Aorta (tissue), 5 donors: ENCODE results near the gene FIBP. TPM values are rescaled to one million over a fixed set of nuclear protein-coding genes. Genes with fewer than 3 reads are reported as not detected.

Experiments
- ATAC-seq: fragments of 200-7000 bp; cut with Tn5 transposase; one replicate; pipeline ENCODE4 v1.9.1; 2022; ENCODE audit warnings: moderate library complexity; ENCODE audit not compliant: low FRiP score
- DNase-seq, 2 donors: peaks; one replicate each; pipeline ENCODE4 v3.0.0-alpha.2; 2020
- H3K27ac ChIP-seq, 2 donors: one replicate each; pipeline ENCODE4 v1.5.1; 2013; ENCODE audit warnings: low read length in 2 of 2, mild to moderate bottlenecking in 2 of 2, moderate library complexity in 2 of 2, control low read depth in 1 of 2, inconsistent platforms in 1 of 2, low read depth in 1 of 2
- H3K27me3 ChIP-seq, 2 donors: one replicate each; pipeline ENCODE4 v1.6.1; 2013; ENCODE audit warnings: control low read depth in 1 of 2, low read length in 1 of 2, mild to moderate bottlenecking in 1 of 2, moderate library complexity in 1 of 2; ENCODE audit not compliant: insufficient read depth in 2 of 2, control insufficient read depth in 1 of 2
- H3K36me3 ChIP-seq, 2 donors: one replicate each; pipeline ENCODE4 v1.6.1; 2013; ENCODE audit warnings: control low read depth in 1 of 2, low read length in 1 of 2, mild to moderate bottlenecking in 1 of 2; ENCODE audit not compliant: insufficient read depth in 2 of 2, control insufficient read depth in 1 of 2
- H3K4me1 ChIP-seq, 2 donors: one replicate each; pipeline ENCODE4 v1.6.1; 2013; ENCODE audit warnings: low read length in 2 of 2, control low read depth in 1 of 2, mild to moderate bottlenecking in 1 of 2, moderate library complexity in 1 of 2; ENCODE audit not compliant: insufficient read depth in 2 of 2, control insufficient read depth in 1 of 2
- H3K4me3 ChIP-seq, 2 donors: one replicate each; pipeline ENCODE4 v1.5.1; 2013; ENCODE audit warnings: low read length in 2 of 2, control low read depth in 1 of 2, mild to moderate bottlenecking in 1 of 2
- H3K9me3 ChIP-seq: one replicate; pipeline ENCODE4 v1.6.1; 2013; ENCODE audit warnings: mild to moderate bottlenecking, low read length; ENCODE audit not compliant: control insufficient read depth
- WGBS, 2 donors: extraction: QIAGEN DNeasy Blood & Tissue Kit; methylation state at CpG; one replicate each; pipeline ENCODE4 v1.1.7; 2013; 5-methylcytosine and 5-hydroxymethylcytosine counted together
- intact Hi-C, 2 donors: fragments of 100-400 bp; cut with DNase I; formaldehyde crosslinking; loops; one replicate each; pipeline versions ENCODE4 v1.14.2 to v1.15.0; 2022
- polyA plus RNA-seq, 2 donors: library from polyadenylated mRNA; stranded (reverse); fragments of 200-250 nt; gene quantifications; one replicate each; pipeline ENCODE4 v1.2.3, GENCODE V29; 2013
- total RNA-seq, 2 donors: library from RNA; stranded (reverse); fragmentation: NEBNext Ultra II Directional; extraction: Animal tissue kit (Norgen Biotek cat#: 25700); gene quantifications; one replicate each; pipeline ENCODE4 v1.2.1, GENCODE V29; 2021
- donor health status: healthy with polysubstance abuse.
- donor health status: Bipolar disorder and iron deficiency.
- donor health status: DM: no; HTN: no; CAD: no.
- donor health status: DM: no; HTN: no; CAD: no.
- donor health status: DM: yes; HTN: yes; CAD: no.

Gene FIBP
- total and polyA plus RNA-seq, 4 donors, result 40.2 to 73.1 (median 52.5) TPM

DNA sequence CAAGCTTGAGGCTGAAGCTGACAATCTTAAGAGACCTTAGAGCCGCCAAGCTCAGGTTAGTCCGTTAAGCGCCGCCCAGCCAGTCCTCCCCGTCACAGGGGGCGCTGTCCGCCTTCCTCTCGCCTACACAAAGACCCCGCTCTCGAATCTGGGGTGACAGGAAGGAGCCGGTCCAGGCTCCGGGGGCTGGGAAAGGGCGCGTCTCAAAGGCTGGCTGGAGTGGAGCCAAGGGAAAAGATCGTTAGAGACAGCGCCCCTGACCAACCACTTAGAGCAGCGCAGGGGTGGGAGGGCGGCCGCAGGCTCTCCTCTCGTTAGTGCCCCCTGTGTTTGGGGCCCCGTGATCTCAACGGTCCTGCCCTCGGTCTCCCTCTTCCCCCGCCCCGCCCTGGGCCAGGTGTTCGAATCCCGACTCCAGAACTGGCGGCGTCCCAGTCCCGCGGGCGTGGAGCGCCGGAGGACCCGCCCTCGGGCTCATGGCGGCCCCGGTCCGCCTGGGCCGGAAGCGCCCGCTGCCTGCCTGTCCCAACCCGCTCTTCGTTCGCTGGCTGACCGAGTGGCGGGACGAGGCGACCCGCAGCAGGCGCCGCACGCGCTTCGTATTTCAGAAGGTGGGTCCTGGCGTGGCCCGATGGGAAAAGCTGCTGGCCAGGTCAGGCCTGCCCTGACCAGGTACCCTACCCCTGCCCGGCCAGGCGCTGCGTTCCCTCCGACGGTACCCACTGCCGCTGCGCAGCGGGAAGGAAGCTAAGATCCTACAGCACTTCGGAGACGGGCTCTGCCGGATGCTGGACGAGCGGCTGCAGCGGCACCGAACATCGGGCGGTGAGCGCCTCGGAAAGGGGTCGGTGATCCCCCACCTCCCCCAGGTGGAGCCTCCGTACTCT, 27.8 kb downstream of the FIBP start, which contains the start of gene MUS81:
MUS81 (plus strand) TSS at position 156 of the 887 bp plus-strand sequence; CDS start at position 477, 321 bp downstream.
- intact Hi-C loops, result no loop called here
- H3K27ac ChIP-seq, result peak within 1 kb of the TSS; percentile 96 to 97
- ATAC-seq (peak; percentile 85), DNase-seq (peak; percentile 97 to 99)
- H3K27me3 ChIP-seq, result no peaks in the 10 kb centered on the region
- H3K4me3 ChIP-seq, result peak within 1 kb of the TSS; percentile 16 to 64
- H3K36me3 ChIP-seq, result peaks cover 0 to 8% of the 10 kb centered on the region in 2 donors
- WGBS, 2 donors, result 0 to 1% methylated on average over 75 to 78 of the region's 78 CpGs
- H3K9me3 ChIP-seq, result no peaks in the 10 kb centered on the region
- no peaks in the 10 kb centered on the region for H3K4me1 ChIP-seq

DNA sequence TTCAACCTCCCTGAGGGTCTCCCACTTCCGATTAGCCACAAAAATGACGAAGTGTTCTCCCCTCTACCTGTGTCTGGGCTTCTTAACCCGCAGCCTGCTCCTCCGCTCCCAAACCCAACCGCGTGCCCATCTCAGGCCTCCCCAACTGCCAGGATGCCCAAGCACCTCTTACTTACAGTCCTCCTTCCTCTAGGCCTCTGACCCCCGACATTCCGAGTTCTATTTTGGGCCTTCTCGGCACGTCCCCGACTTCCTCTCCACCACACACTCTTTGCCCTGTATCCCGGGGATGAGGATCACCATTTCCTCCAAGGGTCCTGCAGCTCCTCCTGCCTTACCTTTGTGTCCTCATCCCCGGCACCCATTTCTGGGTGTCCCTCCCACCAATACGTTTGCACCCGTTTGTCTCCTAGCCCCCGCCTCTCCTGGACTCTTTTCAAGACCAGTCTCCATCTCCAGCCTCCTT, 28.4 kb downstream of the FIBP start:
- 0 to 1% methylated on average over 16 of the region's 16 CpGs for WGBS, 2 donors
- no peak for ATAC-seq

DNA sequence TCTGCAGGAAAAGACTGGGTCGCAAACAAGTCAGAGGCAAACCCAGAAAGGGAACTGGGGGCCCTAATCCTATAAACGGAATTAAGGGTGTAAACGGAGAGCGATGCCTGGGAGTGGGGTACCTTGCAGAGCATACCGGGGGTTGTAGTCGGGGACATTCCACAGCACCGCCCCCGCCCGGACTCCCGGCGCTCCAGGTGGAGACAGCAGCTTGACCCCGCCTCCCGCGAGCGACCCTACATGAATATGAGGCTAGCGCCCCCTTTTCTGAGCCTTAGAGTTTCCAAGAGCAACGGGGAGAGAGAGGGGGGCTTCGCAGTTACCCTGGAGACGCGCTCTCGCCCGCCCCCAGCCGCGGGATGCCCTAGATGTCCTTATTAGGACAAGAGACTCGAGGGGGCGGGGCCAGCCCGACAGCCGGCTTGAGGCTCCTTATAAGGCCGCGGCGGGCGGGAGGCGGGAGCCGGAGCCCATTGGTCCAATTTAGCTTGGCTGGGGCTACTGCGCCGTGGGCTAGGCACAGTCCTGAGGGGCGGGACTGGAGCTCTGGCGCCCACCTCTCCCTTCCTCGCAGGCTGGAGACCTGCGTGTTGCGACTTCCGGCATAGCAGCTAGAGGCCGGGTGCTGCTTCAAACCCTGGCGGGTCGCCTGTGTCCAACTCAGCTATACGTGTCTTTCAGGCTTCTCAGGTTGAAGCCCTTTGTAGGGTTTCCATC, 29.0 kb downstream of the FIBP start:
- Histone ChIP-seq H3K4me3 (peak overlapping the region; percentile 54 to 64), H3K36me3 (peaks cover 3 to 6% of the 10 kb centered on the region in 2 donors), H3K9me3 (no peaks in the 10 kb centered on the region), H3K4me1 (no peaks in the 10 kb centered on the region), H3K27me3 (no peaks in the 10 kb centered on the region), H3K27ac (peak overlapping the region; percentile 96 to 97)
- ATAC-seq (peak; percentile 90), DNase-seq (peak; percentile 100)
- 0% methylated on average over 42 to 46 of the region's 46 CpGs for WGBS, 2 donors
- intact Hi-C loops, result no loop called here

More for the DNA sequence above, 28.4 kb downstream of the FIBP start:
- H3K4me3 ChIP-seq, result peak overlapping the region; percentile 14 to 64
- no peaks in the 10 kb centered on the region for H3K27me3 ChIP-seq
- no peaks in the 10 kb centered on the region for H3K4me1 ChIP-seq
- H3K9me3 ChIP-seq, result no peaks in the 10 kb centered on the region
- intact Hi-C loops, result no loop called here
- peak in 1 of 2 donors; percentile 73 for DNase-seq
- H3K27ac ChIP-seq, result peak overlapping the region; percentile 96 to 97
- H3K36me3 ChIP-seq, result peaks cover 3 to 5% of the 10 kb centered on the region in 2 donors

DNA sequence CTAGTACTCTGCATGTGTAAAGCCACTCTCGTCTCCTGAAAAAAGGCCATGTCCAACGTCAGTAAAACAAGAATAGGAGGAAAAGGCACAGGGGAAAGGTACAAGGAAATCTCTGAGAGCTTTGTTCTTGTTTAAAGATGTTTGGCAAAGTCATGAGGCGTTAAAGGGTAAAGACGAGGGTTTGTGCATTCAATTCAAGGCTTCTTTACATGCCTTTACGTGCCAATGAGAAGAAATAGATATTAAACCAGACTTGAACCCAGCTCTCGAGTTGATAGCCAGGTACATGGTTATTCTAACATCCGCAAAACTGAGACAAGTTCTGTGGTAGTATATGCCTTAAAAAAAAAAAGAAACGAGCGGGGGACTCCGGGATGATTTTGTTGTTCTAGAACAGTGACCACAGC, 29.6 kb downstream of the FIBP start:
- intact Hi-C loops, result loop anchor here in 1 of 2 donors (1.0 kb wide), 1 partner anchor 61 kb away; the partner anchor contains the start of genes C11orf68 and DRAP1
- H3K4me3 ChIP-seq, result peak overlapping the region; percentile 54 to 56
- DNase-seq, result no peak
- ATAC-seq, result no peak
- peaks cover 3 to 7% of the 10 kb centered on the region in 2 donors for H3K36me3 ChIP-seq
- H3K9me3 ChIP-seq, result no peaks in the 10 kb centered on the region
- H3K4me1 ChIP-seq, result no peaks in the 10 kb centered on the region
- WGBS, 2 donors, result 0% methylated on average over 10 of the region's 10 CpGs
- H3K27ac ChIP-seq, result peak overlapping the region; percentile 84 to 93
- no peaks in the 10 kb centered on the region for H3K27me3 ChIP-seq

DNA sequence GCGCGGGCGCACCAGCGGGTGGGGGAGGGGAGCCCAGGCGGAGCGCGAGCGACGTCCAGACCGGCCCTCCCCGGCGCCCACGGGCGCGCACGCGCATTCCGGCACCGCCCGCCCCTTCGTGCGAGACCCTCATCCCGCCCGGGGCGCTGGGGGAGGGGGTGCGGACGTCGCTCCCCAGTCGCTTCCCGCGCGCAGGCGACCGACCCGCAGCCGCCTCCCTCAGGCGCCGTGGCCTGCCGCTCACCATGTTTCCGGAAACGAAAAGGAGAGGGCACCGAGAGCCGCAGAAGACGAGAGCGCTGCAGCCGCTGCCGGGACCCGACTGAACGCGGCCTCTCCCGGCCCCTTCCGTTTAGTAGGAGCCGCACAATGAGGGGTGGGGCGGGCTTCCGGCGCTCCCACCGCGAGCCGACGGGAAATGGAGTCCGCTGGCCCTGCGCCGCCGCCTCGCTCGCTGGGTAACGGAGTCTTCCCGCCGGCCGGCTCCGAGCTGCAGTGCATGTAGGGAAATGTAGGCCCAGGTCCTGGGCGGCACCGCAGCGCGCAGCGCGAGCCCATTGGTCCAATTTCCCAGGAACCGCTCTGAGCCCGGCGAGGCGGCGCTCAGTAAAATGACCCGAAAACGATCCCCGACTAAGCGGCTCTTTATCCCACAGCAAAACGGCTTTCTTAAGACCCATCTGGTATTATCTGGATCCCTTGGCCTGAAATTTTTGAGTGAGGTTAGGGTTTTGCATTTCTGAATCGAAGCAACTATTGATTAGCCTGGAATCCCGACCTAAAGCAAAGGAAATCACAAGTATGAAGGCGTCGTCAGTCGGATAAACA, 30.2 kb downstream of the FIBP start, which contains the start of gene CFL1:
CFL1 (minus strand) TSS at position 328 of the 828 bp plus-strand sequence; CDS start at position 247, 81 bp downstream.
- peak; percentile 88 for ATAC-seq
- Histone ChIP-seq H3K4me3 (peak within 1 kb of the TSS; percentile 64 to 77), H3K4me1 (no peaks in the 10 kb centered on the region), H3K36me3 (peaks cover 3 to 5% of the 10 kb centered on the region in 2 donors), H3K27me3 (no peaks in the 10 kb centered on the region), H3K9me3 (no peaks in the 10 kb centered on the region), H3K27ac (peak within 1 kb of the TSS; percentile 84 to 93)
- peak; percentile 99 to 100 for DNase-seq
- WGBS, 2 donors, result 0% methylated on average over 76 to 92 of the region's 92 CpGs
- intact Hi-C loops, result loop anchor here in 1 of 2 donors (1.0 kb wide), 1 partner anchor 61 kb away; the partner anchor contains the start of genes C11orf68 and DRAP1

DNA sequence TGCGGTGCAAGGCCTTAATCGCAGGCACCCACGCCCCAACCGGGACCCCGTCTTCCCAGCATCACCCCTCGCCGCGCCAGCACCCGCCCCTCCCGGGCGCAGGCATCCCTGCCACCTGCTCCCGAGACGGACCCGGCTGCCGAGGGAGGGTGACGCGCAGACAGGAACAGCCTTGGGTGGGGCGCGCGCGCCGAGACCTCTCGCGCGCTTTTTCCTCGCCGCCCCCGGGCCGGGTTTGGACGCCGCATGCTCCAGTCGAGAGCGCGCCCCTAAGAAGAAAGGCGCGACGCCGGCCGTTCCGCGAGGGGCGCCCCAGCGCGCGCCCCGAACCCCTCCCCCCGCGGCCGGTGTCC, 30.8 kb downstream of the FIBP start:
- DNase-seq, result peak; percentile 75 to 87
- no peaks in the 10 kb centered on the region for H3K4me1 ChIP-seq
- intact Hi-C loops, result no loop called here

DNA sequence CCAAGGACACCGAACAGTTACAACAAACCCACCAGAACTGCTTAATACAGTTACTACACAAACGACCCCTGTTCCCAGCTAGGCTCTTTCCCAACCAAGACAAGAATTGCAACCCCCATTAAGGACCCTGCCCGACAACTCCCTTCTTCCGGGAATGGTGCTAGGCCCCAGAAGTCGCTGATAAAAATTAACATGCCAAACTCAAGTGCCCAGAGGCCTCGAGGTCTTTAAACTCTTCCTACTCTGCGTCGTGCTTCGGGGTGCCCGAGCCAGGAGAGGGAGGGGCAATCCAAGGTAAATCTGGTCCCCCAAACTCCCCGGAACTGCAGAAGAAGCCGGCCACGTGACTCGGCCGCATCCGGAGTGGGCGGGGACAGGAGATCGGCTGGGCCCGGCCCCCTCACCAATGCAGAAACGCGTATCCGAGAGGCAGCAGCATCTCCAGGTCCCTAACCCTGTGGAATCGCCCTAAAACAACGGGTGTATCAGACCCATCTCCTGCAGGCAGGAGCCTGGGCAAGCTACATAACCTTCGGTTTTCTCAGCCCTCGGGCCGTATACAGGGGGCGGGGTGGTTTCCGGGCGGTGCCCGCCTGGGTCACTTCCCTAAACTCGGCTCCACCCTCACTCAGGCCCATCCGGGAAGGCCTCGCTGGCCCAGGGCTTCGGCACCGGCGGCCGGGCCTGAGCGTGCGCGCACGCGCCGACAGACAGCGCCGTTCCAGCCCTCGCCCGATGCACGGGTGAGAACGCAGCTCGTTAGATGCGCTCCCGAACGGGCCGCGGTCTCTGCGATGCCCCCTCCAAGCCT, 31.4 kb downstream of the FIBP start:
- Histone ChIP-seq H3K36me3 (peaks cover 3 to 9% of the 10 kb centered on the region in 2 donors), H3K4me1 (no peaks in the 10 kb centered on the region), H3K27ac (peak overlapping the region; percentile 46 to 70), H3K4me3 (peak overlapping the region; percentile 64 to 77), H3K27me3 (no peaks in the 10 kb centered on the region), H3K9me3 (no peaks in the 10 kb centered on the region)
- 1% methylated on average over 56 to 57 of the region's 57 CpGs for WGBS, 2 donors
- DNase-seq (peak; percentile 92 to 94), ATAC-seq (peak; percentile 70)
- intact Hi-C loops, result no loop called here

More for the DNA sequence above, 30.8 kb downstream of the FIBP start:
- WGBS, 2 donors, result 0 to 1% methylated on average over 26 to 49 of the region's 49 CpGs
- Histone ChIP-seq H3K9me3 (no peaks in the 10 kb centered on the region), H3K27ac (peak overlapping the region; percentile 46 to 70), H3K4me3 (peak overlapping the region; percentile 64 to 77), H3K36me3 (peaks cover 3 to 8% of the 10 kb centered on the region in 2 donors), H3K27me3 (no peaks in the 10 kb centered on the region)
- ATAC-seq, result no peak
